ENCODE data around the gene ADM5.
"Not testable (repeated sequence)": the region's sequence is repeated elsewhere in the genome, so short reads cannot be mapped to it uniquely, and the experiment has no call there.

Gene ADM5

DNA sequence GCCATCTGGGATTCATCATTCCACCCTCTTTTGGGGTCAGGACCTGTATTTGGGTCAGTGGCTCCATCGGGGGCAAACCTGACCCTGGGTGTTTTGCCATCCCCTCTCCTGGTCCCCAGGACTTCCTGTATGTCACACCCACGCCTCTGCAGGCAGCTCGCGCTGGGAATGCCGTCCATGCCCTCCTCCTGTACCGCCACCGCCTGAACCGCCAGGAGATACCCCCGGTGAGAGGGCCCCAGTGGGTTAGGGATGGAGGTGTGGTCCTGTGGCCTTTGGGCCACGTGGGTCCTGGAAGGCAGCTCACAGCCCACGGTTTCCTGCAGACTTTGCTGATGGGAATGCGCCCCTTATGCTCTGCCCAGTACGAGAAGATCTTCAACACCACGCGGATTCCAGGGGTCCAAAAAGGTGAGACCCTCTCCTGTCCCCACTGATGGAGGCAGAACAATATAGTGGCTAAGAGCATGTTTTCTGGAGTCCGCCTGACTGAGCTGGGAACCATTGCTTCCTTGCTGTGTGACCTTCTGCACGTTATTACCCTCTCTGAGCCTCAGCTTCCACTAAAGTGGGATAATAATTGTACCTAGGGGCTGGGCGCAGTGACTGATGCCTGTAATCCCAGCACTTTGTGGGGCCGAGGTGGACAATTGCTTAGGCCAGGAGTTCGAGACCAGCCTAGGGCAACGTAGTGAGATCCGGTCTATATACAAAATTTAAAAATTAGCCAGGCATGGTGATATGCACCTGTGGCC, 15.7 kb downstream of the ADM5 start:
- DNase-seq = no peak

DNA sequence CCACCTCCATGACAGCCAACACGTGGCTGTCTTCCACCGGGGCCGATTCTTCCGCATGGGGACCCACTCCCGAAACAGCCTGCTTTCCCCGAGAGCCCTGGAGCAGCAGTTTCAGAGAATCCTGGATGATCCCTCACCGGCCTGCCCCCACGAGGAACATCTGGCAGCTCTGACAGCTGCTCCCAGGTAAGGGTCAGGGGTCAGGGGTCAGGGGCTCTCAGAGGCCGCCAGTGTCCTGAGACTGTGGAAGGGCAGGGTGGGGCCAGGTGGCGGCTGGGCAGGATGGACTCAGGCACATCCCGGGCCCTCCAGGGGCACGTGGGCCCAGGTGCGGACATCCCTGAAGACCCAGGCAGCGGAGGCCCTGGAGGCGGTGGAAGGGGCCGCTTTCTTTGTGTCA, 16.5 kb downstream of the ADM5 start:
- DNase-seq = no peak

DNA sequence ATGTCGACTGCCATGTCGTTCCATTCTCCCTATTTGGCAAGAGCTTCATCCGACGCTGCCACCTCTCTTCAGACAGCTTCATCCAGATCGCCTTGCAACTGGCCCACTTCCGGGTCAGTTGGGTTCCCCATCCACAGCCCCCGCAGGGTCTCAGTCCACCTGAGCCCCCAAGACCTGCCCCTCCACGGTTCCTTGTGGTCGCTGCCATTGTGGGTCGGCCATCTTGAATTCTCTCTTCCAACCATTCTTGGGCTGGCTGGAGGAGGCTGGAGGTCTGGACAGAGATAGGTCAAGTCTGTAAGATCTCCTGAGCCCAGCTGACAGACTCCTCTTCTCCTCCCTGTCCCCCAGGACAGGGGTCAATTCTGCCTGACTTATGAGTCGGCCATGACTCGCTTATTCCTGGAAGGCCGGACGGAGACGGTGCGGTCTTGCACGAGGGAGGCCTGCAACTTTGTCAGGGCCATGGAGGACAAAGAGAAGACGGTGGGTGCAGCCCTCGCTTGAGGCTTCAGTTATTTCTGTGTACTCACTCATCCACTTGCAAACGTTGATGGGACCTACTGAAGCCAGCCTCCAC, 21.1 kb downstream of the ADM5 start:
- DNase-seq = no peak

DNA sequence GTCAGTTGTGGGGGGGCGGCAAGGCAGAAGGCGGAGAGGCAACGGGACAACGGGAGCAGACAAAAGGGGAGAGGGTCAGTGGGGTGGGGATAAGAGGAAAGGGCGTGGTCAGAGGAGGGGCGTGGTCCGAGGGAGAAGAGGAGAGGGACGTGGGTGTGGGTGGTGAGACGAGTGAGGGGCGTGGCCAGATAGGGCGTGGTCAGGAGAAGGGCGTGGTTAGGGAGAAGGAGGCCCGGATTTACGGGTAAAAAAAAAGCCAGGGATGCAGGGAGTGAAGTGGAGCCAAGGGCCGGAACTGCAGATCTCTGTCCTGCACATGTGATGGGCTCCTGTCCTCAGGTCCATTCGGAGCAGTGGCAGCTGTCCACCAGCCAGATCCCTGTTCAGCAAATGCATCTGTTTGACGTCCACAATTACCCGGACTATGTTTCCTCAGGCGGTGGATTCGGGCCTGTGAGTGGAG, 23.0 kb downstream of the ADM5 start:
- DNase-seq = no peak

DNA sequence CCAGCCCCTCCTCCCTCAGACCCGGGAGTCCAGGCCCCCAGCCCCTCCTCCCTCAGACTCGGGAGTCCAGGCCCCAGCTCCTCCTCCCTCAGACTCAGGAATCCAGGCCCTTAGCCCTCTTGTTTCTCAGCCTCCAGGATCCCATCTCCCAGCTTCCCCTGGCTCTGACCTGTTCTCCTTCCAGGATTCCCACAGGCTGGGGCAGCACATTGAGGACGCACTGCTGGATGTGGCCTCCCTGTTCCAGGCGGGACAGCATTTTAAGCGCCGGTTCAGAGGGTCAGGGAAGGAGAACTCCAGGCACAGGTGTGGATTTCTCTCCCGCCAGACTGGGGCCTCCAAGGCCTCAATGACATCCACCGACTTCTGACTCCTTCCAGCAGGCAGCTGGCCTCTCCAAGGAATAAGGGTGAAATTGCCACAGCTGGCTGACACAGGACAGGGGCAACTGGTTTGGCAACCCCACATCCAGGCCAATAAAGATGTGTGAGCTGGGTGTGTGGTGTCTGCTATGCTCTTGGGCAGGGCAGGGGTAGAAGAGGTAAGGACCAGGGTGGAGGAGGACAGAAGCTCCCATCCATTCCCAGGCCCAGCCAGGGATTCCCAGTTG, 23.9 kb downstream of the ADM5 start:
- no peak for DNase-seq

DNA sequence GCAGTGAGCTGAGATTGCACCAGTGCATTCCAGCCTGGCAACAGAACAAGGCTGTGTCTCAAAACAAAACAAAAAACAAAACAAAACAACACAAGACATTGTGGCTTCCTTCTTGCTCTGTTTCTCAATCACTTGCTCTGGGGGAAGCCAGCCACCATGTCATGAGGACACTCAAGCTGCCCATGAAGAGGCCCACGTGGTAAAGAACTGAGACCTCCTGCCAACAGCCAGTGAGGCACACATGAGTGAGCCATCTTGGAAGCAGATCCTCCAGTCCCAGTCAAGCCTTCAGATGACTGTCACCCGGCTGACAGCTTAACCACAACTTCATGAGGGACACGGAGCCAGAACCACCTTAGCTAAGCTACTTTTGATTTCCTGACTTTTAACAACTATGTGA, 26.8 kb downstream of the ADM5 start:
- no peak for DNase-seq

DNA sequence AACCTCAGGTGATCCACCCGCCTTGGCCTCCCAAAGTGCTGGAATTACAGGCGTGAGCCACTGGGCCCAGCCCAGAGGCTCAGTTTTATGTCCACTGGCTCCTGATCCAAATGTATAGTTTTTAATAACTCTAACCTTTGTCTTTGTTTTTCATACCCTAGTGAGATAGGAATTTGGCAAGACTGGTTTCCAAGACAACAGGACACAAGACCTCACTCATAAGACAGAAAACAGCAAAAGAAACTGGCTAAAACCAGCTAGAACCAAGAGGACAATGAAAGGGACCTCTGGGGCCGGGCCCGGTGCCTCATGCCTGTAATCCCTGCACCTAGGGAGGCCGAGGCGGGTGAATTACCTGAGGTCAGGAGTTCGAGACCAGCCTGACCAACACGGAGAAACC, 29.1 kb downstream of the ADM5 start:
- DNase-seq = no peak

DNA sequence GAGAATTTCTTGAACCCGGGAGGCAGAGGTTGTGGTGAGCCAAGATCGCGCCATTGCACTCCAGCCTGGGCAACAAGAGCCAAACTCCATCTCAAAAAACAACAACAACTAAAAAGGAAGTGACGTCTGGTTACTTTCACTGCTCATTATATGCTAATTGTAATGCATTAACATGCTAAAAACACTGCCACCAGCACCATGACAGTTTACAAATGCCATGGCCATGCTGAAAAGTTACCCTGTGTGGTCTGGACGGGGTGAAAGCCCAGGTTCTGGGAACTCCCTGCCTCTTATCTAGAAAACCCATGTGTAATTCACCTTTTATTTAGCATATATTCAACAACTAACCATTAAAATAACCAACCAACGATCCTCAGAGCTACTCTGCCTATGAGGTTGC, 29.6 kb downstream of the ADM5 start:
- DNase-seq = no peak

DNA sequence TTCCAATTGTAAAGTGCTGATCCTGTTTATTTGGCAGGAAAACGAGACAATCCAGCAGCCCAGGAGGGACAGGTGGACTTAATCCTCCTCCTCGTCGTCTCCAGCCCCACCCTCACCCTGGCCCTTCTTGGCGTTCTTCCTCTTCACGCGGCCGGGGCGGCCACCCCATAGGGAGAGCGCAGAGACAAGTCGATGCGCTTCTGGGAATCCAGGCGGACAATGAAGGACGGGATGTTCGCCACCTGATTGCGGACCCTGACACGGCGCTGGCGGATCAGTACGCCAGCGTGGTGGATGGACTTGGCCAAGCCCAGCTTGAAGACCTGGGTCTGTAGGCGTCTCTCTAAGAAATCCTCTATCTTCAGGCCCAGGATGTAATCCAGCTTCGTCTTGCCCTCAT, 30.0 kb downstream of the ADM5 start:
- not testable (repeated sequence) for DNase-seq

DNA sequence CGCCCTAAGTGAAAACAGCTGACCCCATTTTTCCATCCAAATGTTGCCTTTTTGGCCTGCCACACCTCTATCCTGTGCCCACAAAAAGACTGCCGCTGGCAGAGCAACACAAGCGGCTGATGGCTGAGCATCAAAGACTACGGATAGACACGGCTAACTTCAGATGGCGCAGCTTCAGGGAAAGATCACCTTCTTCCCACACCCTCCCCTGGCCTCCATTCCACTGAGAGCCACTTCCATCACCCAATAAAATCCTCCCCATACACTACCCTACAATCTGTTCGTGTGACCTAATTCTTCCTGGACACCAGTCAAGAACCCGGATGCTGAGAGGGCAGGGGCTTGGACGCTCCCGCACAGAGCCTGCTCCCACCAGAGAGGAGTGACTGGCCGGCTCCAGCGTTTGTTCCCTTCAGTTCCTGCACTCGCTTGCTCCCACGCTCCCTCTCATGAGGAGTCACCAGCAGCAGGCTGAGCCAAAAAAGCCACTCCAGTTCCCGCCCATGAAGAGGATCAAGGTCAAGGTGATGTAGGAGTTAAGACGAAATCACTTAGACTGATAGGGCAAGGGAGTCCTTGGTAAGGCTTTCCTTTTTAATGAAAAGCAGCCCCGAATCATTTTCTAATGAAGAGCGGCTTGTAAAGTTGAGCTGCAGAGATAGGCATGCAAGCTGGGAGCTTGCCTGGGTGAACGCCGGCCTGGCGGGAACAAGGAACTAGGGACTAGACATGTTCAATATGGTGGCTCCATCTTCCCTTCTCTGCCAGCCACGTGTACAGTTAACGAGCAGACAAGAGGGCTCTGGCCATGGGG, 38.0 kb downstream of the ADM5 start:
- peak in 1 of 2 experiments; percentile 68 for DNase-seq

DNA sequence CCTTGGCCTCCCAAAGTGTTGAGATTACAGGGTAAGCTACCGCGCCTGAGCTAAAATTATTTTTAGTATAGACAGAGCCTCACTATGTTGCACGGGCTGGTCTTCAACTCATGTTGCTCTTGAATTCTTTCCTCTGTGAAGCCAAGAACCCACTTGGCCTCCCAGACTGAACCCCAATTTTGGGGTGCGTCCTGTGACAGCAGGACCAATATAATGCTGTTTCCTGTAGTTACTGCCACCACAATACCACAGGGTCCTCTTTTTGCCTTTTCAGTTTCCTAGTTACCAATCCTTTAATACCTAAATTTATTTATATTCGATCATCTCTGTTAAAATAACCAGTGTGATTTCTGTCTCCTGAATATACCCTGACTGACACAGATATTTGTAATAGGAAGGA, 40.8 kb downstream of the ADM5 start:
- no peak for DNase-seq

DNA sequence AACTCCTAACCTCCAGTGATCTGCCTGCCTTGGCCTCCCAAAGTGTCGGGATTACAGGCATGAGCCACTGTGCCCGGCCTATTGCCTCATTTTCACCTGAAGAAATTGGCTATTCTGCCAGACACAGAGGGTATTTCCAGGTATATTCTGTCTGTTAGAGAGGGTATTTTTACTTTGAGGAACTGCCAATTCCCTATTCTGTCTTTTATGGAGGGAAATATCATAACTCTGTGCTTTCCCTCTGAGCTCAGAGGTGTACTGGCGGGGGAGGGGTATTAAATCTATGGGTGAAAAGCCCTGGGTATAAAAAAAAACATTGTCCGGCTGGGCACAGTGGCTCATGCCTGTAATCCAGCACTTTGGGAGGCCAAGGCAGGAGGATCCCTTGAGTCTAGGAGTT, 48.9 kb downstream of the ADM5 start:
- DNase-seq = no peak

DNA sequence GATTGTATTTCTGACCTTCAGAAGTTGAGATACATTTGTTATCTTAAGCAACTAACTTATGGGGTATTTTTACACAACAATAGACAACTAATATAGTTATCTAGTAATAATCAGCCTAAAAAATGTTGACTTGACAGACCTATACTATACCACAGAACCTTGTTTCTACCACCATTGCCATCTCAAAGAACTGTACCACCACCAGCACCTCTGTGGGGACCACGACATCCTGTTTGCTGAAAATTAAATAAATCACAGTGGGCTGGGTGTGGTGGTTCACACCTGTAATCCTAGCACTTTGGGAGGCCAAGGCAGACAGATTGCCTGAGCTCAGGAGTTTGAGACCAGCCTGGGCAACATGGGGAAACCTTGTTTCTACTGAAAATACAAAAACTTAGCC, 49.7 kb downstream of the ADM5 start:
- DNase-seq = no peak

DNA sequence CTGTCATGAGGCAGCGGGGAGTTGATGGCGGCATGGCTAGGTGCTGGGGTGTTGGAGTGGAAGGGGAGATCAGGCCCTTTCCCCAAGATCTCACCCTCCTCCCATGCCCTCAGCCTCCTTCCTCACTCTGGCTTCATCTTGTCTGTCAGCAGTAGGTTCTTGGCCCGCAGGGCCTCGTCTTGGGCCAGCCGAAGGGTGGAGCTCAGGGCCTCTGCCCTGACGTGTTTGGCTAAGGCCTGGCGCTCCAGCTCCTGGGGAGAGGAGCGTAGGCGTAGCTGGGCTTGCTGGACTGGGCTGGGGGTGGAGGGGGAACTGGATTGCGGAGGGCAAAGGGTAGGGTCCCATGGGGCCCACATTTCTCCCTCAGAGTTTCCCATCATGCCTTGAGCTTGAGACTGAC, 50.5 kb downstream of the ADM5 start:
- no peak for DNase-seq
